PC-9 (cell line): ENCODE measurements around the gene HPCA.

ENCODE experiments used
- EZH2 ChIP-seq: fragments of 200-600 bp; sonication (generic); IDR thresholded peaks from 2 replicates; pipeline ENCODE4 v1.8.0; 2017; ENCODE audit warnings: antibody characterized with exemption, low read depth
- TF ChIP-seq, protein P1 (sequence below): fragments of 200-600 bp; sonication (generic); conservative IDR thresholded peaks from 2 replicates; pipeline ENCODE4 v1.6.1; 2017; ENCODE audit warnings: mixed run types, antibody characterized with exemption, mild to moderate bottlenecking, moderate library complexity

DNA sequence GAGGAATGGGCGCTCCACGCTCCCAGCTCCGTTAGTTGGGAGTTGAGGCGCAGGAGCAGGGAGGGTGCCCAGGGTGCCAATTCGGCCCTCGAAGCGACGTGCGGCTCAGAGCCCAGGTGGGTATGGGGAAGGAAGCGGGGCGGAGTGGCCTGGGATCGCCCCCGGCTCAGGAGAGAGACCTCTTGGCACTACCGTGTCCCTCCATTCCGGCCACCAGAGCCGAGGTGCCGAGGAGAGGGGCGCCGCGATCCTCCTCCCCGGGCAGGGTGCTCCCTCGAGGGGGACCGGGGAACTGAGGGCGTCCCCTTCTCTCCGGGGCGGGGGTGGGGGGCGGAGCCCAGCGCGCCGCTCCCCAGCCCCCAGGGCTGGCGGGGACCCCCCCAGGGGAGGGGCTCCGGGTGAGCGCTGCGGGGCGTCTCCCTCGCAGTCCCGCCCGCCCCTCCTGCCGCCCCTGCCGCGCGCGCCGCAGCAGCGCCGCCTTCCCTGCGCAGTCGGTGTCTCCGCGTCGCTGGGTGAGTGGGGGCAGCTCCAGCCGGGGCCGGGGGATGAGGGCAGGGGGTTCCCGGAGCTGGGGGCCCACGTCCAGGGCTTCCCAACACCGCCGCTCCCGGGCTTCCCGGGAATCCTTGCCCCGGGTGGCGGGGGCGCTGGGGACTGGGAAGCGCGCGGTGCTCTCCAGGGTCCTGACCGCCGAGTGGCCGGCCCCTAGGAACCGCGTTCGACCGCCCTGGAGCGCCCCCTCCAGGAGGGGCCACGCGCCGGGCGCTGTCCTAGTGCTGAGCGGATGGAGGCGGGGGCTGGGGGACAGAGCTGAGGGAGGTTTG lies at the start of gene HPCA:
- TF ChIP-seq, protein P1, sequence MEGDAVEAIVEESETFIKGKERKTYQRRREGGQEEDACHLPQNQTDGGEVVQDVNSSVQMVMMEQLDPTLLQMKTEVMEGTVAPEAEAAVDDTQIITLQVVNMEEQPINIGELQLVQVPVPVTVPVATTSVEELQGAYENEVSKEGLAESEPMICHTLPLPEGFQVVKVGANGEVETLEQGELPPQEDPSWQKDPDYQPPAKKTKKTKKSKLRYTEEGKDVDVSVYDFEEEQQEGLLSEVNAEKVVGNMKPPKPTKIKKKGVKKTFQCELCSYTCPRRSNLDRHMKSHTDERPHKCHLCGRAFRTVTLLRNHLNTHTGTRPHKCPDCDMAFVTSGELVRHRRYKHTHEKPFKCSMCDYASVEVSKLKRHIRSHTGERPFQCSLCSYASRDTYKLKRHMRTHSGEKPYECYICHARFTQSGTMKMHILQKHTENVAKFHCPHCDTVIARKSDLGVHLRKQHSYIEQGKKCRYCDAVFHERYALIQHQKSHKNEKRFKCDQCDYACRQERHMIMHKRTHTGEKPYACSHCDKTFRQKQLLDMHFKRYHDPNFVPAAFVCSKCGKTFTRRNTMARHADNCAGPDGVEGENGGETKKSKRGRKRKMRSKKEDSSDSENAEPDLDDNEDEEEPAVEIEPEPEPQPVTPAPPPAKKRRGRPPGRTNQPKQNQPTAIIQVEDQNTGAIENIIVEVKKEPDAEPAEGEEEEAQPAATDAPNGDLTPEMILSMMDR: no peak; the same call in 1 of the 2 replicates
- TF ChIP-seq EZH2: no peak
